Transverse colon (tissue), 4 donors: ENCODE results near the gene DOCK8. TPM values are rescaled to one million over a fixed set of nuclear protein-coding genes. Genes with fewer than 3 reads are reported as not detected.
A peak's percentile ranks its signal among the peaks of the same experiment; 100 is the strongest.
"Not testable (repeated sequence)": the region's sequence is repeated elsewhere in the genome, so short reads cannot be mapped to it uniquely, and the experiment has no call there.

Experiments used
- DNase-seq: peaks from one replicate; pipeline ENCODE4 v3.0.0-alpha.2; 2019
- H3K27ac ChIP-seq, 4 donors: fragments of 200-600 bp; sonication (generic); 2 replicates each; pipeline ENCODE4 v1.5.1; 2016 to 2018; ENCODE audit warnings: inconsistent platforms in 4 of 4
- H3K27me3 ChIP-seq: fragments of 200-600 bp; sonication (generic); 2 replicates; pipeline ENCODE4 v1.5.1; 2017; ENCODE audit warnings: inconsistent platforms
- H3K36me3 ChIP-seq, 4 donors: fragments of 200-600 bp; sonication (generic); 2 replicates each; pipeline ENCODE4 v1.5.1; 2017 to 2019; ENCODE audit warnings: inconsistent platforms in 4 of 4
- H3K4me1 ChIP-seq, 4 donors: fragments of 200-600 bp; sonication (generic); 2 replicates each; pipeline ENCODE4 v1.5.1; 2017 to 2020; ENCODE audit warnings: inconsistent platforms in 4 of 4
- H3K4me3 ChIP-seq, 4 donors: fragments of 200-600 bp; sonication (generic); 1 replicate in 1 of 4; 2 replicates in 3 of 4; pipeline versions ENCODE4 v1.5.1 to v1.6.1; 2017 to 2019; ENCODE audit warnings: inconsistent platforms in 4 of 4
- H3K9me3 ChIP-seq, 2 donors: fragments of 200-600 bp; sonication (generic); 2 replicates each; pipeline ENCODE4 v1.5.1; 2017 to 2019; ENCODE audit warnings: inconsistent platforms in 2 of 2
- CTCF ChIP-seq, 5 experiments: fragments of 200-600 bp in 3 of 5; fragments of 450-650 bp in 2 of 5; sonication (generic) in 3 of 5; IDR thresholded peaks; 1 replicate in 2 of 5; 2 replicates in 3 of 5; pipeline ENCODE4 v1.5.1; 2016 to 2017; ENCODE audit warnings: antibody characterized with exemption in 5 of 5, inconsistent platforms in 3 of 5, mild to moderate bottlenecking in 2 of 5, moderate library complexity in 1 of 5
- EP300 ChIP-seq: sonication (generic); formaldehyde crosslinking; IDR thresholded peaks from one replicate; pipeline ENCODE4 v1.6.1; 2017; ENCODE audit warnings: antibody characterized with exemption, low read depth
- POLR2A ChIP-seq: fragments of 450-650 bp; IDR thresholded peaks from one replicate; pipeline ENCODE4 v1.6.1; 2016; ENCODE audit warnings: antibody characterized with exemption, mild to moderate bottlenecking, moderate library complexity
- POLR2AphosphoS5 ChIP-seq, 3 donors: sonication (generic); formaldehyde crosslinking; IDR thresholded peaks; one replicate each; pipeline ENCODE4 v1.6.1; 2016; ENCODE audit warnings: antibody characterized with exemption in 3 of 3
- WGBS, 2 donors: methylation state at CpG; one replicate each; pipeline ENCODE4 v1.1.5; 2018; ENCODE audit warnings: low coverage in 1 of 2; 5-methylcytosine and 5-hydroxymethylcytosine counted together
- in situ Hi-C, 4 donors: fragments of 200-750 bp; cut with MboI; loops; one replicate each; pipeline versions ENCODE4 v1.15.0 to v1.15.1; 2017; ENCODE audit warnings: low sequenced_read_pairs in 3 of 4, low pct_ligation_motif_present in 1 of 4, low pct_unique_long_range_greater_than_20kb in 1 of 4
- intact Hi-C: fragments of 100-400 bp; cut with DNase I; formaldehyde crosslinking; loops from one replicate; pipeline ENCODE4 v1.15.1; 2023; ENCODE audit warnings: low total_unique reads
- total RNA-seq, 4 donors: library from RNA; depleted of rRNA; stranded (reverse); fragments of >200 nt; gene quantifications; one replicate each; pipeline ENCODE4 v1.1.0, GENCODE V29; 2016

DOCK8 gene
- total RNA-seq, 4 donors from 2014 or later = 11.2 to 59.5 (median 14.7) TPM

- TF ChIP-seq POLR2AphosphoS5 (IDR thresholded peaks at IDR 0.05) (no peak), CTCF (IDR thresholded peaks at IDR 0.05) (no peak), POLR2A (no peak), EP300 (no peak)
- 84 to 87% methylated on average over 10 to 14 of the region's 14 CpGs for WGBS, 2 donors
- H3K4me1 ChIP-seq = peaks cover 0 to 3% (median under 1%) of the 10 kb centered on the region in 4 donors
- H3K27me3 ChIP-seq = peaks cover 7% of the 10 kb centered on the region
- H3K36me3 ChIP-seq = no peaks in the 10 kb centered on the region
- H3K27ac ChIP-seq = no peak overlapping the region
- DNase-seq = no peak
- no peak overlapping the region for H3K4me3 ChIP-seq
- H3K9me3 ChIP-seq = no peaks in the 10 kb centered on the region
- in situ Hi-C loops (no loop called here), intact Hi-C loops (no loop called here)
Observed at GRCh38 chr9:209143-209758, 5.4 kb upstream of the DOCK8 start.

DNA sequence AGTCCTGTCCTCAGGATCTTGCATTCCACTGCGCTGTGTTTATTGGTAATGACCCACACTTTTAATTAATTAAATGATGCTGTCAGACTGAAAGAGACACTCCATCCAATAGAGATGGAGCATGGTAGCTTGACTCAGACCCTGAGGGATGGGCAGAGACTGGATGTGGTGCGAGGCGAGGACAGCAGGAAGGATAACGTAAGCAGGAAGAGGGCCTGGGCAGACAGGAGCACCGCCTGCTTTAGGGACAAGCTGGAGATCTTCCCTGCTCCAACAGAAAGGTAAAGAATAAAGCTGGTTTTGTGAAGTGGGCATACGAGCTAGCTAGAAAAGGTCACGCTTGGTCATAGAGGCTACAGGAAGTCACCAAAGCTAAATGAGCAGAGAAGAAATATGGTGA is 3.6 kb upstream of the DOCK8 start:
- 82 to 86% methylated on average over 5 to 7 of the region's 7 CpGs for WGBS, 2 donors
- no peaks in the 10 kb centered on the region for H3K36me3 ChIP-seq
- DNase-seq = no peak
- in situ Hi-C loops (no loop called here), intact Hi-C loops (no loop called here)
- H3K27ac ChIP-seq = peak overlapping the region in 2 of 4 donors; percentile 18 to 45
- no peak for TF ChIP-seq POLR2AphosphoS5 (IDR thresholded peaks at IDR 0.05)
- TF ChIP-seq EP300 = no peak
- no peak for TF ChIP-seq POLR2A
- no peak overlapping the region for H3K4me3 ChIP-seq
- no peaks in the 10 kb centered on the region for H3K9me3 ChIP-seq
- H3K27me3 ChIP-seq = peaks cover 25% of the 10 kb centered on the region
- peaks cover 0 to 13% (median 8%) of the 10 kb centered on the region in 4 donors for H3K4me1 ChIP-seq

DNA sequence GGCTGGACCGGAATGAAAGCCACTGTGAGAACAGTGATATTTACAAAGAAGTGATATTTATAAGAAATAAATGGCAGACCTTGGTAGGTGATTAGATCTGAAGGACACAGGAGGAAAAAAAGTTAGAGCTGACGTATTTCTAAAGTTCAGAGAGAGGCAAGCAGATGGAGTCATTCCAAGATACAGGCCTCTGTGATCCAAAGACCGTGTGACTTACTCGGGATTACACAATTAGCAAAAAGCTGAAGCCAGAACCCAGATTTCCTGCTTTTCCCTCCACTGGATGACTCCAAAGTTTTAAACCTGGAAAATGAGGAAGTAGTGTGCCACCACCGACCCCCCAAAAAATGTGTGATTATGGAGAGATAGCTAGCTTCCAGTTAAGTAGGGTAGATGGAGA is 3.1 kb upstream of the DOCK8 start:
- no peak overlapping the region for H3K4me3 ChIP-seq
- peaks cover 27% of the 10 kb centered on the region for H3K27me3 ChIP-seq
- intact Hi-C loops (no loop called here), in situ Hi-C loops (no loop called here)
- peaks cover 0 to 14% (median 8%) of the 10 kb centered on the region in 4 donors for H3K4me1 ChIP-seq
- no peaks in the 10 kb centered on the region for H3K9me3 ChIP-seq
- WGBS, 2 donors = 63 to 75% methylated on average over 4 to 5 of the region's 5 CpGs
- no peaks in the 10 kb centered on the region for H3K36me3 ChIP-seq
- peak overlapping the region in 3 of 4 donors; percentile 18 to 45 (median 30) for H3K27ac ChIP-seq
- DNase-seq = no peak
- TF ChIP-seq CTCF (IDR thresholded peaks at IDR 0.05) (no peak), EP300 (no peak)

GRCh38 chr9:212297-212696 is 2.4 kb upstream of the DOCK8 start:
- peak overlapping the region in 2 of 4 donors; percentile 30 to 42 for H3K27ac ChIP-seq
- TF ChIP-seq EP300 (no peak), POLR2A (no peak), CTCF (IDR thresholded peaks at IDR 0.05) (no peak), POLR2AphosphoS5 (IDR thresholded peaks at IDR 0.05) (no peak)
- no peaks in the 10 kb centered on the region for H3K36me3 ChIP-seq
- no peaks in the 10 kb centered on the region for H3K9me3 ChIP-seq
- WGBS, 2 donors = 74% methylated on average over 3 of the region's 3 CpGs
- in situ Hi-C loops (no loop called here), intact Hi-C loops (no loop called here)
- peaks cover 0 to 14% (median 8%) of the 10 kb centered on the region in 4 donors for H3K4me1 ChIP-seq
- no peak overlapping the region for H3K4me3 ChIP-seq
- DNase-seq = no peak
- H3K27me3 ChIP-seq = peaks cover 30% of the 10 kb centered on the region

- peaks cover 0 to 14% (median 8%) of the 10 kb centered on the region in 4 donors for H3K4me1 ChIP-seq
- H3K4me3 ChIP-seq = peak overlapping the region in 2 of 4 donors; percentile 47 to 83
- in situ Hi-C loops, H3K36me3 ChIP-seq, H3K9me3 ChIP-seq, DNase-seq, intact Hi-C loops: not testable (repeated sequence)
- WGBS, 2 donors = 89% methylated on average over 24 of the region's 24 CpGs; no CpG with 5 or more reads in 1 of the 2 donors
- peaks cover 30% of the 10 kb centered on the region for H3K27me3 ChIP-seq
- peak overlapping the region in 3 of 4 donors; percentile 84 to 86 (median 86) for H3K27ac ChIP-seq
Observed at GRCh38 chr9:213901-214300, 764 bp upstream of the DOCK8 start.
